Suprapubic skin (tissue), 4 donors: ENCODE results near the gene ZACN. TPM values are rescaled to one million over a fixed set of nuclear protein-coding genes. Genes with fewer than 3 reads are reported as not detected.
"Not testable (repeated sequence)": the region's sequence is repeated elsewhere in the genome, so short reads cannot be mapped to it uniquely, and the experiment has no call there.

Source experiments
- DNase-seq, 2 donors: peaks; one replicate each; pipeline ENCODE4 v3.0.0-alpha.2; 2019; ENCODE audit warnings: low spot score in 2 of 2
- H3K27ac ChIP-seq: fragments of 200-600 bp; sonication (generic); one replicate; pipeline ENCODE4 v1.5.1; 2019
- H3K27me3 ChIP-seq: fragments of 200-600 bp; sonication (generic); one replicate; pipeline ENCODE4 v1.5.1; 2019
- H3K36me3 ChIP-seq: fragments of 200-600 bp; sonication (generic); one replicate; pipeline ENCODE4 v1.5.1; 2019
- H3K4me1 ChIP-seq: fragments of 200-600 bp; sonication (generic); one replicate; pipeline ENCODE4 v1.5.1; 2019
- H3K4me3 ChIP-seq: fragments of 200-600 bp; sonication (generic); one replicate; pipeline ENCODE4 v1.5.1; 2019; ENCODE audit warnings: mild to moderate bottlenecking
- H3K9me3 ChIP-seq: fragments of 200-600 bp; sonication (generic); one replicate; pipeline ENCODE4 v1.5.1; 2019
- CTCF ChIP-seq, 2 donors: fragments of 200-600 bp in 1 of 2; fragments of 450-650 bp in 1 of 2; sonication (generic) in 1 of 2; IDR thresholded peaks; one replicate each; pipeline ENCODE4 v1.5.1; 2016 to 2019; ENCODE audit warnings: antibody characterized with exemption in 2 of 2, mild to moderate bottlenecking in 1 of 2, moderate library complexity in 1 of 2
- EP300 ChIP-seq: sonication (generic); formaldehyde crosslinking; IDR thresholded peaks from one replicate; pipeline ENCODE4 v1.6.1; 2017; ENCODE audit warnings: antibody characterized with exemption
- POLR2A ChIP-seq, 2 donors: fragments of 450-650 bp; IDR thresholded peaks; one replicate each; pipeline ENCODE4 v1.6.1; 2017; ENCODE audit warnings: antibody characterized with exemption in 2 of 2, mild to moderate bottlenecking in 2 of 2, moderate library complexity in 2 of 2
- POLR2AphosphoS5 ChIP-seq, 3 donors: sonication (generic); formaldehyde crosslinking; IDR thresholded peaks; one replicate each; pipeline ENCODE4 v1.6.1; 2017; ENCODE audit warnings: antibody characterized with exemption in 3 of 3
- whole genome bisulfite sequencing: methylation state at CpG from one replicate; pipeline ENCODE4 v1.1.5; 2018; 5-methylcytosine and 5-hydroxymethylcytosine counted together
- total RNA-seq, 4 donors: library from RNA; depleted of rRNA; stranded (reverse); fragments of >200 nt; gene quantifications; one replicate each; pipeline ENCODE4 v1.1.0, GENCODE V29; 2016

ZACN gene
- total RNA-seq, 4 donors from 2014 or later, result not detected

- no peaks in the 10 kb centered on the region for H3K9me3 ChIP-seq
- no peak for DNase-seq
- no peak for TF ChIP-seq CTCF (IDR thresholded peaks at IDR 0.05)
- no peak for TF ChIP-seq POLR2AphosphoS5 (IDR thresholded peaks at IDR 0.05)
- no peak for TF ChIP-seq EP300
- TF ChIP-seq POLR2A (IDR thresholded peaks at IDR 0.05), result no peak
- 27% methylated on average over 12 of the region's 12 CpGs for WGBS
- H3K27me3 ChIP-seq, result peaks cover 64% of the 10 kb centered on the region
- H3K4me3 ChIP-seq, result no peak overlapping the region
- no peak overlapping the region for H3K27ac ChIP-seq
- peaks cover 47% of the 10 kb centered on the region for H3K4me1 ChIP-seq
- H3K36me3 ChIP-seq, result peaks cover 4% of the 10 kb centered on the region
These were observed 1.3 kb upstream of the ZACN start for GRCh38 chr17:76077584-76078110.

- not testable (repeated sequence) for H3K27ac ChIP-seq, DNase-seq, H3K4me3 ChIP-seq, H3K9me3 ChIP-seq
- Histone ChIP-seq H3K4me1 (peaks cover 42% of the 10 kb centered on the region), H3K36me3 (peaks cover 11% of the 10 kb centered on the region), H3K27me3 (peaks cover 64% of the 10 kb centered on the region)
- WGBS, result 73% methylated on average over 3 of the region's 5 CpGs
These were observed 612 bp upstream of the ZACN start for GRCh38 chr17:76078370-76078769.

- no peaks in the 10 kb centered on the region for H3K9me3 ChIP-seq
- H3K4me1 ChIP-seq, result peaks cover 37% of the 10 kb centered on the region
- no peak overlapping the region for H3K4me3 ChIP-seq
- no peak overlapping the region for H3K27ac ChIP-seq
- TF ChIP-seq POLR2AphosphoS5 (IDR thresholded peaks at IDR 0.05), result no peak
- no peak for TF ChIP-seq EP300
- no peak for TF ChIP-seq POLR2A (IDR thresholded peaks at IDR 0.05)
- TF ChIP-seq CTCF (IDR thresholded peaks at IDR 0.05), result no peak
- DNase-seq, result no peak
- 48% methylated on average over 3 of the region's 9 CpGs for WGBS
- H3K36me3 ChIP-seq, result peaks cover 23% of the 10 kb centered on the region
- H3K27me3 ChIP-seq, result peaks cover 52% of the 10 kb centered on the region
These were observed 563 bp downstream of the ZACN start for GRCh38 chr17:76079535-76079955.

- 4% methylated on average over 15 of the region's 23 CpGs for WGBS
- no peaks in the 10 kb centered on the region for H3K9me3 ChIP-seq
- peaks cover 46% of the 10 kb centered on the region for H3K27me3 ChIP-seq
- no peak overlapping the region for H3K4me3 ChIP-seq
- TF ChIP-seq CTCF (IDR thresholded peaks at IDR 0.05) (no peak), EP300 (no peak), POLR2A (IDR thresholded peaks at IDR 0.05) (no peak), POLR2AphosphoS5 (IDR thresholded peaks at IDR 0.05) (no peak)
- H3K36me3 ChIP-seq, result peaks cover 29% of the 10 kb centered on the region
- H3K4me1 ChIP-seq, result peaks cover 31% of the 10 kb centered on the region
- no peak for DNase-seq
- H3K27ac ChIP-seq, result no peak overlapping the region
These were observed 1.2 kb downstream of the ZACN start for GRCh38 chr17:76079956-76080767.

- TF ChIP-seq EP300 (no peak), CTCF (IDR thresholded peaks at IDR 0.05) (no peak), POLR2A (IDR thresholded peaks at IDR 0.05) (no peak), POLR2AphosphoS5 (IDR thresholded peaks at IDR 0.05) (no peak)
- peaks cover 24% of the 10 kb centered on the region for H3K4me1 ChIP-seq
- no peak overlapping the region for H3K4me3 ChIP-seq
- WGBS, result 48% methylated on average over 5 of the region's 6 CpGs
- no peaks in the 10 kb centered on the region for H3K9me3 ChIP-seq
- H3K27me3 ChIP-seq, result peaks cover 40% of the 10 kb centered on the region
- H3K36me3 ChIP-seq, result peaks cover 36% of the 10 kb centered on the region
- DNase-seq, result no peak
- no peak overlapping the region for H3K27ac ChIP-seq
These were observed 1.8 kb downstream of the ZACN start for GRCh38 chr17:76080768-76081287.
